HepG2 (cell line): Measurements from ENCODE around the gene MARCHF5. TPM values are rescaled to one million over a fixed set of nuclear protein-coding genes. Genes with fewer than 3 reads are reported as not detected.

Experiments
- ARNT2 ChIP-seq: sonication (generic); formaldehyde crosslinking; IDR thresholded peaks from 2 replicates; pipeline ENCODE4 v1.8.0; 2022; ENCODE audit warnings: mild to moderate bottlenecking, low read depth, missing genetic modification reagents, moderate library complexity
- ATRX ChIP-seq: sonication (generic); formaldehyde crosslinking; IDR thresholded peaks from 2 replicates; pipeline ENCODE4 v1.4.0; 2020; ENCODE audit warnings: missing genetic modification reagents, borderline replicate concordance
- FIP1L1 ChIP-seq: fragments of 200-400 bp; formaldehyde crosslinking; IDR thresholded peaks from 2 replicates; pipeline ENCODE4 v1.6.1; 2018; ENCODE audit warnings: low read depth, mild to moderate bottlenecking, low read length, moderate library complexity, borderline replicate concordance; ENCODE audit not compliant: insufficient read depth
- HNRNPUL1 ChIP-seq: fragments of 200-400 bp; formaldehyde crosslinking; IDR thresholded peaks from 2 replicates; pipeline ENCODE4 v1.6.1; 2017; ENCODE audit warnings: low read depth, mild to moderate bottlenecking, low read length, moderate library complexity
- HOXA9 ChIP-seq: sonication (generic); formaldehyde crosslinking; IDR thresholded peaks from 2 replicates; pipeline ENCODE4 v1.8.1; 2022; ENCODE audit warnings: missing genetic modification reagents, mild to moderate bottlenecking, moderate library complexity, borderline replicate concordance
- NCOA5 ChIP-seq: sonication (generic); formaldehyde crosslinking; IDR thresholded peaks from 2 replicates; pipeline ENCODE4 v1.4.0; 2020; ENCODE audit warnings: missing genetic modification reagents
- RNF2 ChIP-seq: fragments of 450-650 bp; conservative IDR thresholded peaks from 2 replicates; pipeline ENCODE4 v1.6.1; 2016; ENCODE audit warnings: low read depth
- SMAD9 ChIP-seq: sonication (generic); formaldehyde crosslinking; IDR thresholded peaks from 2 replicates; pipeline ENCODE4 v1.5.1; 2020; ENCODE audit warnings: mild to moderate bottlenecking, missing genetic modification reagents
- SNAPC2 ChIP-seq: sonication (generic); formaldehyde crosslinking; IDR thresholded peaks from 2 replicates; pipeline ENCODE4 v1.8.1; 2022; ENCODE audit warnings: mild to moderate bottlenecking, missing genetic modification reagents
- SNAPC4 ChIP-seq: sonication (generic); formaldehyde crosslinking; IDR thresholded peaks from 2 replicates; pipeline ENCODE4 v1.4.0; 2020; ENCODE audit warnings: mild to moderate bottlenecking, missing genetic modification reagents
- SP2 ChIP-seq: sonication (generic); formaldehyde crosslinking; IDR thresholded peaks from 2 replicates; pipeline ENCODE4 v1.5.1; 2020; ENCODE audit warnings: mild to moderate bottlenecking, missing genetic modification reagents
- STAG1 ChIP-seq: sonication (generic); formaldehyde crosslinking; IDR thresholded peaks from 2 replicates; pipeline ENCODE4 v1.4.0; 2020; ENCODE audit warnings: missing genetic modification reagents
- YEATS2 ChIP-seq: sonication (generic); formaldehyde crosslinking; IDR thresholded peaks from 2 replicates; pipeline ENCODE4 v1.4.0; 2020; ENCODE audit warnings: missing genetic modification reagents, borderline replicate concordance
- ZFAT ChIP-seq: sonication (generic); formaldehyde crosslinking; conservative IDR thresholded peaks from 2 replicates; pipeline ENCODE4 v1.8.1; 2023; ENCODE audit warnings: missing genetic modification reagents, inconsistent platforms
- ZFP37 ChIP-seq: sonication (generic); formaldehyde crosslinking; IDR thresholded peaks from 2 replicates; pipeline ENCODE4 v1.4.0; 2020; ENCODE audit warnings: missing genetic modification reagents, borderline replicate concordance
- ZFYVE20 ChIP-seq: sonication (generic); formaldehyde crosslinking; IDR thresholded peaks from 2 replicates; pipeline ENCODE4 v1.8.0; 2023; ENCODE audit warnings: low read depth, mild to moderate bottlenecking, moderate library complexity, missing genetic modification reagents, borderline replicate concordance
- ZNF101 ChIP-seq: sonication (generic); formaldehyde crosslinking; IDR thresholded peaks from 2 replicates; pipeline ENCODE4 v1.4.0; 2020; ENCODE audit warnings: mild to moderate bottlenecking, low read depth, missing genetic modification reagents, borderline replicate concordance
- ZNF296 ChIP-seq: sonication (generic); formaldehyde crosslinking; conservative IDR thresholded peaks from 2 replicates; pipeline ENCODE4 v1.5.0; 2020; ENCODE audit warnings: mild to moderate bottlenecking, missing genetic modification reagents
- ZNF589 ChIP-seq: sonication (generic); formaldehyde crosslinking; conservative IDR thresholded peaks from 2 replicates; pipeline ENCODE4 v1.8.0; 2022; ENCODE audit warnings: mild to moderate bottlenecking, moderate library complexity, missing genetic modification reagents
- ZSCAN21 ChIP-seq: sonication (generic); formaldehyde crosslinking; IDR thresholded peaks from 2 replicates; pipeline ENCODE4 v1.8.0; 2022; ENCODE audit warnings: mild to moderate bottlenecking, missing genetic modification reagents, moderate library complexity, borderline replicate concordance
- polyA plus RNA-seq, 8 experiments: library from polyadenylated mRNA; depleted of rRNA in 3 of 8; stranded (reverse) in 7 of 8; unstranded in 1 of 8; fragments of >200 nt; fragmentation: Illumina TruSeq in 4 of 8; extraction: Trizol in 4 of 8; gene quantifications; 2 replicates each; pipeline versions ENCODE4 v1.2.1 to v1.2.3, GENCODE V29; 2011 to 2016; ENCODE audit warnings: low read depth in 4 of 8, missing spikeins in 1 of 8, mixed read lengths in 1 of 8; ENCODE audit not compliant: insufficient read depth in 1 of 8
- total RNA-seq, 5 experiments: library from RNA; depleted of rRNA; stranded (reverse); fragments of >200 nt; fragmentation: Illumina TruSeq; extraction: Trizol; gene quantifications; 2 replicates each; pipeline ENCODE4 v1.2.3, GENCODE V29; 2016; ENCODE audit warnings: low read depth in 1 of 5
- TF ChIP-seq, protein P1 (sequence below): sonication (generic); formaldehyde crosslinking; IDR thresholded peaks from 2 replicates; pipeline ENCODE4 v1.5.0; 2020; ENCODE audit warnings: missing genetic modification reagents, mild to moderate bottlenecking, borderline replicate concordance
- TF ChIP-seq, protein P2 (sequence below): sonication (generic); formaldehyde crosslinking; IDR thresholded peaks from 2 replicates; pipeline ENCODE4 v1.4.0; 2020; ENCODE audit warnings: mild to moderate bottlenecking, missing genetic modification reagents

Gene MARCHF5
- total and polyA plus RNA-seq, 2 of the 13 experiments (the other 11 are each of a cell fraction or from before 2014, with no cell fraction given): 19.4 to 21.0 TPM

DNA sequence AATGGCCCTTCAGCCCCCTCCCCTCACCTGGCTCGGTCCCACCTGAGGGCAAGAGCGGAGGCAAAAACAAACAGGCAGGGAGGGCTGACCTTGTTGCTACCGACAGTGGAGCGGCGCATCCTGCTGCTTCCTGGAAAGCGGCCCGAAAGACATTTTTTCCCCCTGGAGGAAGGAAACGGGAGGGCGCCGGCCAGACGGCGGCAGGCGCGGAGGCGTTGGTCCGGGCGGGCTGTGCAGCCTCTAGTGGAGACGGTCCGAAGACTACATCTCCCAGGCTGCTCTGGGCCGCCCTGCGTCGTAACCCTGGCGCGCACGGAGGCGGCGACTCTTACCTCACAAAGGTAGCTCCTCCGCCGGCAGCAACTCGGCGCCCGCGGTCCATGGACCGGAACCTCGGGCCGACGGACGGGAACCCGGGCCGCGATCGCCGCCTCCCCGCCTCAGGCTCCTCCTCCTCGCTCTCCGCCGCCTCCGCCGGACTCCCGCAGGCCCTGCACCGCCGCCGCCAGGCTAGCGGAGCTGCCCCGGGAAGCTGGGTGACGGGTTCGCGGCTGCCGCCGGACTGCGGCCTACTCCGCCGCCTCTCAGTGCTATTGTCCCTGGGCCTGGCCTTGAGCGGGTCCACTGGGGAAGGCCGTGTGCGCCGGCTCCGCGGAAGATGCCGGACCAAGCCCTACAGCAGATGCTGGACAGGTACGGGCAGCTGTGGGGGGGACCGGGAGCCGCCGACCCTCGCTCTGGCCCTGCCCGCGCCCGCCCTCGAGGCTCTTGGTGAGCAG lies at the start of gene MARCHF5, which contains the start of gene CPEB3 (continued):
- TF ChIP-seq ZFAT (CRISPR knock-in tag): no peak
- TF ChIP-seq ARNT2 (CRISPR knock-in tag): peak; percentile 63; the same call in 1 of the 2 replicates
- TF ChIP-seq FIP1L1: no peak
- no peak for TF ChIP-seq RNF2
- TF ChIP-seq ZNF296 (CRISPR knock-in tag): no peak
- peak; percentile 76 for TF ChIP-seq YEATS2
- no peak for TF ChIP-seq HNRNPUL1
- TF ChIP-seq STAG1 (CRISPR knock-in tag): peak; percentile 40
- peak; percentile 79; the same call in 1 of the 2 replicates for TF ChIP-seq SNAPC2 (CRISPR knock-in tag)
- TF ChIP-seq, protein P1, sequence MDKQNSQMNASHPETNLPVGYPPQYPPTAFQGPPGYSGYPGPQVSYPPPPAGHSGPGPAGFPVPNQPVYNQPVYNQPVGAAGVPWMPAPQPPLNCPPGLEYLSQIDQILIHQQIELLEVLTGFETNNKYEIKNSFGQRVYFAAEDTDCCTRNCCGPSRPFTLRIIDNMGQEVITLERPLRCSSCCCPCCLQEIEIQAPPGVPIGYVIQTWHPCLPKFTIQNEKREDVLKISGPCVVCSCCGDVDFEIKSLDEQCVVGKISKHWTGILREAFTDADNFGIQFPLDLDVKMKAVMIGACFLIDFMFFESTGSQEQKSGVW (CRISPR knock-in tag): no peak
- TF ChIP-seq ATRX (CRISPR knock-in tag): no peak
- no peak for TF ChIP-seq SMAD9 (CRISPR knock-in tag)
- 0 out of 2 replicates have a peak, but pooled peaks have one; percentile 31 for TF ChIP-seq ZFYVE20
- no peak for TF ChIP-seq ZNF589 (CRISPR knock-in tag)
- peak; percentile 43; the same call in 1 of the 2 replicates for TF ChIP-seq SP2
- TF ChIP-seq, protein P2, sequence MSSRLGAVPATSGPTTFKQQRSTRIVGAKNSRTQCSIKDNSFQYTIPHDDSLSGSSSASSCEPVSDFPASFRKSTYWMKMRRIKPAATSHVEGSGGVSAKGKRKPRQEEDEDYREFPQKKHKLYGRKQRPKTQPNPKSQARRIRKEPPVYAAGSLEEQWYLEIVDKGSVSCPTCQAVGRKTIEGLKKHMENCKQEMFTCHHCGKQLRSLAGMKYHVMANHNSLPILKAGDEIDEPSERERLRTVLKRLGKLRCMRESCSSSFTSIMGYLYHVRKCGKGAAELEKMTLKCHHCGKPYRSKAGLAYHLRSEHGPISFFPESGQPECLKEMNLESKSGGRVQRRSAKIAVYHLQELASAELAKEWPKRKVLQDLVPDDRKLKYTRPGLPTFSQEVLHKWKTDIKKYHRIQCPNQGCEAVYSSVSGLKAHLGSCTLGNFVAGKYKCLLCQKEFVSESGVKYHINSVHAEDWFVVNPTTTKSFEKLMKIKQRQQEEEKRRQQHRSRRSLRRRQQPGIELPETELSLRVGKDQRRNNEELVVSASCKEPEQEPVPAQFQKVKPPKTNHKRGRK: no peak
- no peak for TF ChIP-seq HOXA9
- peak; percentile 89; the same call in 1 of the 2 replicates for TF ChIP-seq ZSCAN21
- no peak for TF ChIP-seq ZFP37
- TF ChIP-seq SNAPC4 (CRISPR knock-in tag): 0 out of 2 replicates have a peak, but pooled peaks have one; percentile 46
- TF ChIP-seq ZNF101 (CRISPR knock-in tag): 0 out of 2 replicates have a peak, but pooled peaks have one; percentile 40
- no peak for TF ChIP-seq NCOA5 (CRISPR knock-in tag)
